HG03575 (cell line): ENCODE data around the gene PTPRM.
"Not testable (repeated sequence)": the region's sequence is repeated elsewhere in the genome, so short reads cannot be mapped to it uniquely, and the experiment has no call there.

ENCODE experiments used
- ATAC-seq: cut with Tn5 transposase; IDR thresholded peaks from one replicate; pipeline ENCODE4 v1.9.1; 2021; ENCODE audit not compliant: unreplicated experiment, insufficient number of reproducible peaks, low FRiP score; ENCODE audit errors: extremely low read depth

Gene PTPRM

GRCh38 chr18:8412117-8412516 is 845.0 kb downstream of the PTPRM start:
- no peak for ATAC-seq

- no peak for ATAC-seq
These were observed 846.1 kb downstream of the PTPRM start for GRCh38 chr18:8413189-8413588.

- no peak for ATAC-seq
These were observed 846.6 kb downstream of the PTPRM start for GRCh38 chr18:8413751-8414150.

- no peak for ATAC-seq
These were observed 849.3 kb downstream of the PTPRM start for GRCh38 chr18:8416212-8417019.

GRCh38 chr18:8422391-8422790 is 855.3 kb downstream of the PTPRM start:
- no peak for ATAC-seq

GRCh38 chr18:8423051-8423557 is 856.0 kb downstream of the PTPRM start:
- no peak for ATAC-seq

- no peak for ATAC-seq
These were observed 857.4 kb downstream of the PTPRM start for GRCh38 chr18:8424481-8424880.

GRCh38 chr18:8424917-8425725 is 858.0 kb downstream of the PTPRM start:
- no peak for ATAC-seq

GRCh38 chr18:8426401-8426800 is 859.3 kb downstream of the PTPRM start:
- no peak for ATAC-seq

GRCh38 chr18:8427339-8427738 is 860.2 kb downstream of the PTPRM start:
- ATAC-seq = no peak

GRCh38 chr18:8428951-8429350 is 861.8 kb downstream of the PTPRM start:
- no peak for ATAC-seq

- no peak for ATAC-seq
These were observed 863.9 kb downstream of the PTPRM start for GRCh38 chr18:8431036-8431435.

GRCh38 chr18:8433323-8433722 is 866.2 kb downstream of the PTPRM start:
- ATAC-seq = no peak

- ATAC-seq = no peak
These were observed 866.7 kb downstream of the PTPRM start for GRCh38 chr18:8433771-8434170.

- ATAC-seq = no peak
These were observed 868.3 kb downstream of the PTPRM start for GRCh38 chr18:8435376-8435775.

- no peak for ATAC-seq
These were observed 871.9 kb downstream of the PTPRM start for GRCh38 chr18:8439055-8439454.

GRCh38 chr18:8443505-8443904 is 876.4 kb downstream of the PTPRM start:
- ATAC-seq = no peak

- ATAC-seq = not testable (repeated sequence)
These were observed 879.8 kb downstream of the PTPRM start for GRCh38 chr18:8446936-8447335.

- no peak for ATAC-seq
These were observed 881.0 kb downstream of the PTPRM start for GRCh38 chr18:8448130-8448529.

- ATAC-seq = no peak
These were observed 882.9 kb downstream of the PTPRM start for GRCh38 chr18:8450013-8450412.
